ENCODE results near the gene KCNIP3.

Gene KCNIP3

GRCh38 chr2:95345563-95346230 is 48.5 kb downstream of the KCNIP3 start:
- Mint-ChIP-seq H3K4me1 (no peaks in the 10 kb centered on the region), H3K27ac (no peak overlapping the region), H3K36me3 (ENCODE audit: low read depth) (no peaks in the 10 kb centered on the region), H3K4me3 (peak overlapping the region; percentile 79 to 82 (median 81)), H3K27me3 (ENCODE audit: low read depth) (peaks cover 43% of the 10 kb centered on the region), H3K9me3 (no peaks in the 10 kb centered on the region)
- TF ChIP-seq CTCF (IDR thresholded peaks at IDR 0.05; ENCODE audit: unreplicated experiment in 3 of 3): peak; percentile 90 to 95 (median 93)

- H3K27ac Mint-ChIP-seq: no peak overlapping the region
- H3K27me3 Mint-ChIP-seq (ENCODE audit: low read depth): peaks cover 43% of the 10 kb centered on the region
- no peaks in the 10 kb centered on the region for H3K9me3 Mint-ChIP-seq
- no peaks in the 10 kb centered on the region for H3K4me1 Mint-ChIP-seq
- TF ChIP-seq CTCF (IDR thresholded peaks at IDR 0.05; ENCODE audit: unreplicated experiment in 3 of 3): no peak
- H3K36me3 Mint-ChIP-seq (ENCODE audit: low read depth): no peaks in the 10 kb centered on the region
- H3K4me3 Mint-ChIP-seq: no peak overlapping the region
Observed at GRCh38 chr2:95346231-95346737, 49.1 kb downstream of the KCNIP3 start.

GRCh38 chr2:95346738-95347671 is 49.9 kb downstream of the KCNIP3 start:
- H3K9me3 Mint-ChIP-seq: no peaks in the 10 kb centered on the region
- no peaks in the 10 kb centered on the region for H3K36me3 Mint-ChIP-seq (ENCODE audit: low read depth)
- no peak overlapping the region for H3K27ac Mint-ChIP-seq
- H3K4me1 Mint-ChIP-seq: no peaks in the 10 kb centered on the region
- H3K4me3 Mint-ChIP-seq: peak overlapping the region; percentile 71 to 80 (median 77)
- H3K27me3 Mint-ChIP-seq (ENCODE audit: low read depth): peaks cover 43% of the 10 kb centered on the region
- no peak for TF ChIP-seq CTCF (IDR thresholded peaks at IDR 0.05; ENCODE audit: unreplicated experiment in 3 of 3)

DNA sequence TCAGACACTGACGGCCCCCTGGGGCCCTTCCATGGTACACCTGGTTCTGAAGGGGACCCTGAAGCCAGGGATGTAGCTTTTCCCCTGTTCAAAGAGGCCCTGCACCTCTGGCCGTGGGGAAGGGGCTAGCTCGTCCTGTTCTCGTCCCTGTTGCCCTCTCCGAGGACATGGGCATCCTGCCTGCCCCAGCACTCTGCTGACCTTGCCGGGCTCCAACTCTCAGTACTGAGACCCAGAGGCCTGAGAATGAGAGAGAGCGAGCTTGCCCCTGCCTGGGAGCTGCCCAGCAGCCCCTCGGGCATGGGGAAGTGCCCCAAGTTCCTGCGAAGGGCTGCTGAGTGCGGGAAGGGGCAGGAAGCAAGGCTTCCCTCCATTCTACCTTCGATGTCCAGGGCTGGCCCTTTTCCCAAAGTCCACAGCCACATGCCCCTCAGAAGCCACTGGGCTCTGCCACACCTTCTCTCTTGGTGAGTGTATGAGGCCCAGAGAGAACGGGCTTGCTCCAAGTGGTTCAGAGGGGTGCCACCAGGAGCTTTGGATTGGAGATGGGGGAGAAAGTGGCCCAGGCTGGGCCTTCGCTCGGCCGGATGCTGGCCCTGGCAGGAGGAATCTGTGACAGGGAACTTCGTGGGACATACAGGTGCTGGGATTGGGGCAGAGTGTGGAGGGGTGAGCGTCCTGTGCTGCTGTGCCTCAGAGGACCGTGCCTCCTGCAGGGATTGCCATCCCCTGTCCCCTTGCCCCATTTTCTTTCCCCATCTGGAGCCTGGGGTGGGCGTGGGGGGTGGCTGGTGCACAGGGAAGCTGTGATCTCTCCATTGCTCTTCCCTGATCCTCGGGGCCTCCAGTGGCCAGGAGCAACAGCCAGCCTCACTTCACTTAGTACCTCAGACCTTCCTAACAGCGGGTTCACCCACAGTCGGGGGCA is 50.8 kb downstream of the KCNIP3 start:
- H3K36me3 Mint-ChIP-seq (ENCODE audit: low read depth): no peaks in the 10 kb centered on the region
- H3K27ac Mint-ChIP-seq: no peak overlapping the region
- H3K27me3 Mint-ChIP-seq (ENCODE audit: low read depth): peaks cover 37% of the 10 kb centered on the region
- H3K4me3 Mint-ChIP-seq: peak overlapping the region; percentile 65 to 80 (median 77)
- no peak for TF ChIP-seq CTCF (IDR thresholded peaks at IDR 0.05; ENCODE audit: unreplicated experiment in 3 of 3)
- H3K9me3 Mint-ChIP-seq: no peaks in the 10 kb centered on the region
- no peaks in the 10 kb centered on the region for H3K4me1 Mint-ChIP-seq

DNA sequence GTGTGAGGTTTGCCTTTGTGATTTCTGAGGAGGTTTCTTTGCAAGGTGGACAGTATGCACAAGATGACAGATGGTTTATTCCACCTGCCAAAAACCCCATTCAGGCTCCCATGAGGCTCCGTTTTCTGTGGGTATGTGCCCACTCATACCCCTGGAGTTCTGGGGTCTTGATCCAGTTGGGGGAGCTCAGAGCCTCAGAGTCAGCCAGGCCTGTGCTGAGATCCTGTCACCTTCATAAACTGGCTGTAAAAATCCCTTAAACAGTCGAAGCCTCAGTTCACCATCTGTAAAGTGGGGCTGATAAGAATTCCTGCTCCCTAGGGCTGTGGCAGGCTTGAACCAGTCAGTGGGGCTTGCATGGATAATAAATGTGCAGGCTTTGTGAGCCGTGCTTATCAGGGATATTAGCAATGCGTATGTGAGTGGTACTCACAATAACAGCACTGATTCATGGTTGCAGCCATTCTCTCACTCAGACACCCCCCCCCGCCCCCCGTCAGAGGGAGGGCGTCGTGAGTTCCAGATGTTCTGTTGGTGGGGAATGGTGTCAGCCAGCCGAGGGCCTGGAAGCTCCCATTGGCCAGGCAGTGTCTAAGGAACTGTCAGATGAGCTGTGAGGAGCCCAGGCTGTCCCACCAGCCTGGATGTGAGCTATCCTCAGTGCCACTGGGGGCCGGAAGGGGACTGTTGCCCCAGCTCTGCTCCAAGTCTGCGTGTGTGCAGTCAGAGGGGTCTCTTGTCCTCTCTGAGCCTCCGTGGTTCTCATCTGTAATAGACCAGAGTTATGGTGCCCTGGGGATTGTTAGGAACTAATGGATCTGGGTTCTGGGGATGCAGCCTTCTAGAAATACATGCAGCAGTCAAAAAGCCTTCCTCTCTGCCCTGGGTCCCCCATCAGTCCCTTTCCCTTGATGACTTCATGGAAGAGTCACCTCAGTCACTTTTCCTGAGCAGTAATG is 51.7 kb downstream of the KCNIP3 start:
- no peak for TF ChIP-seq CTCF (IDR thresholded peaks at IDR 0.05; ENCODE audit: unreplicated experiment in 3 of 3)
- Mint-ChIP-seq H3K36me3 (ENCODE audit: low read depth) (no peaks in the 10 kb centered on the region), H3K27me3 (ENCODE audit: low read depth) (peaks cover 27% of the 10 kb centered on the region), H3K4me3 (peak overlapping the region; percentile 65 to 80 (median 77)), H3K9me3 (no peaks in the 10 kb centered on the region), H3K27ac (no peak overlapping the region), H3K4me1 (no peaks in the 10 kb centered on the region)

Data from nephron (organoid).